K562 (cell line): ENCODE data around the gene KIF27. TPM values are rescaled to one million over a fixed set of nuclear protein-coding genes. Genes with fewer than 3 reads are reported as not detected.
"Not testable (repeated sequence)": the region's sequence is repeated elsewhere in the genome, so short reads cannot be mapped to it uniquely, and the experiment has no call there.

Experiments
- ATAC-seq: fragments of 200-7000 bp; cut with Tn5 transposase; 3 replicates; pipeline ENCODE4 v1.9.1; 2020; ENCODE audit warnings: moderate library complexity
- BruUV-seq: library from RNA; stranded (reverse); fragments of 400-500 nt; replicated peaks from 2 replicates; lab custom pipeline; 2021; lab: Mats Ljungman, UMichigan
- CTCF ChIA-PET: fragments of 300-600 bp; formaldehyde crosslinking; extraction: SDS; loops from one replicate; lab custom pipeline; 2021; ENCODE audit warnings: low intra/inter-chr PET ratio; lab: Yijun Ruan, JAX
- POLR2A ChIA-PET: fragments of 300-600, 350-650 bp; sonication (Branson Sonifier 250); formaldehyde crosslinking; extraction: SDS; loops from one replicate; lab custom pipeline; 2021; ENCODE audit warnings: antibody characterized with exemption, inconsistent platforms; lab: Yijun Ruan, JAX
- DNase-seq, 4 experiments: peaks; one replicate each; pipeline versions ENCODE4 v3.0.0 to v3.0.0-alpha.2; 2011 to 2018; ENCODE audit warnings: low spot score in 3 of 4, mixed read lengths in 3 of 4; ENCODE audit errors: extremely low read depth in 1 of 4
- FAIRE-seq: peaks from 2 replicates; lab custom pipeline; 2011; peaks lifted over from hg19 to GRCh38; lab: Jason Lieb, UNC
- H2AFZ ChIP-seq: 2 replicates; pipeline ENCODE4 v1.6.0; 2011; ENCODE audit warnings: low read depth, low read length, control low read depth, inconsistent platforms
- H3K27ac ChIP-seq: fragments of 200-600 bp; 3 replicates; pipeline ENCODE4 v1.8.0; 2011; ENCODE audit warnings: low read depth, mild to moderate bottlenecking, control low read depth, inconsistent platforms, low read length, moderate library complexity, mixed read lengths; ENCODE audit errors: extremely low read depth
- H3K27me3 ChIP-seq, 2 experiments: fragments of 300-600 bp in 1 of 2; 2 replicates in 1 of 2; 3 replicates in 1 of 2; pipeline versions ENCODE4 v1.6.0 to v1.8.0; 2011; ENCODE audit warnings: inconsistent platforms in 2 of 2, low read length in 2 of 2, mild to moderate bottlenecking in 1 of 2, mixed read lengths in 1 of 2, moderate library complexity in 1 of 2; ENCODE audit not compliant: control insufficient read depth in 2 of 2, insufficient read depth in 2 of 2
- H3K36me3 ChIP-seq: fragments of 300-600 bp; 3 replicates; pipeline ENCODE4 v1.8.0; 2011; ENCODE audit warnings: mild to moderate bottlenecking, low read length, inconsistent platforms; ENCODE audit not compliant: control insufficient read depth, insufficient read depth
- H3K4me1 ChIP-seq, 2 experiments: fragments of 200-600 bp in 1 of 2; replicated peaks in 1 of 2; 2 replicates in 1 of 2; 3 replicates in 1 of 2; pipeline versions ENCODE4 v1.5.1 to v1.8.0; 2011; ENCODE audit warnings: inconsistent platforms in 2 of 2, low read length in 2 of 2, mild to moderate bottlenecking in 1 of 2, mixed read lengths in 1 of 2, moderate library complexity in 1 of 2; ENCODE audit not compliant: control insufficient read depth in 2 of 2, insufficient read depth in 2 of 2
- H3K4me2 ChIP-seq: 2 replicates; pipeline ENCODE4 v1.6.1; 2011; ENCODE audit warnings: low read length, control low read depth, inconsistent platforms, mixed read lengths; ENCODE audit not compliant: insufficient read depth
- H3K4me3 ChIP-seq: fragments of 200-600 bp; sonication (generic), shearing (Covaris generic); 2 replicates; pipeline ENCODE4 v1.5.1; 2016; ENCODE audit warnings: control low read depth, inconsistent platforms
- H3K79me2 ChIP-seq: fragments of 200-600 bp; 3 replicates; pipeline ENCODE4 v1.8.0; 2011; ENCODE audit warnings: low read length, inconsistent platforms; ENCODE audit not compliant: control insufficient read depth, insufficient read depth
- H3K9ac ChIP-seq, 2 experiments: 2 replicates each; pipeline versions ENCODE4 v1.6.0 to v1.6.1; 2011; ENCODE audit warnings: low read depth in 2 of 2, low read length in 2 of 2, control low read depth in 1 of 2, inconsistent platforms in 1 of 2, mild to moderate bottlenecking in 1 of 2, mixed read lengths in 1 of 2; ENCODE audit not compliant: insufficient read depth in 1 of 2
- H3K9me1 ChIP-seq: one replicate; pipeline ENCODE4 v1.6.0; 2011; ENCODE audit warnings: inconsistent platforms, mild to moderate bottlenecking, low read length, moderate library complexity; ENCODE audit not compliant: control insufficient read depth, insufficient read depth
- H3K9me3 ChIP-seq: replicated peaks from 2 replicates; pipeline ENCODE4 v1.5.1; 2011; ENCODE audit warnings: low read depth, low read length, inconsistent platforms; ENCODE audit not compliant: control insufficient read depth, insufficient read depth
- H4K20me1 ChIP-seq: replicated peaks from 2 replicates; pipeline ENCODE4 v1.6.1; 2011; ENCODE audit warnings: low read length, inconsistent platforms, mixed read lengths; ENCODE audit not compliant: control insufficient read depth, insufficient read depth
- ERF ChIP-seq: fragments of 450-650 bp; formaldehyde crosslinking; IDR thresholded peaks from 2 replicates; pipeline ENCODE4 v1.4.0; 2020; ENCODE audit warnings: mild to moderate bottlenecking, mixed read lengths
- HIVEP1 ChIP-seq: fragments of 250-450 bp; sonication (Bioruptor Pico); IDR thresholded peaks from 2 replicates; pipeline ENCODE4 v1.4.0; 2020; ENCODE audit warnings: mild to moderate bottlenecking
- HNRNPLL ChIP-seq: fragments of 200-400 bp; formaldehyde crosslinking; IDR thresholded peaks from 2 replicates; pipeline ENCODE4 v1.6.1; 2017; ENCODE audit warnings: low read length, low read depth, mild to moderate bottlenecking; ENCODE audit not compliant: poor library complexity, severe bottlenecking
- IRF2 ChIP-seq: sonication (generic); formaldehyde crosslinking; IDR thresholded peaks from 2 replicates; pipeline ENCODE4 v1.8.1; 2022; ENCODE audit warnings: mild to moderate bottlenecking, missing genetic modification reagents
- KDM1A ChIP-seq, 2 experiments: fragments of 450-650 bp; IDR thresholded peaks; 2 replicates each; pipeline ENCODE4 v1.6.1; 2016; ENCODE audit warnings: mild to moderate bottlenecking in 2 of 2
- NR2C2 ChIP-seq, 2 experiments: fragments of 200-800 bp in 1 of 2; sonication (Bioruptor generic) in 1 of 2; sonication (generic) in 1 of 2; formaldehyde crosslinking in 1 of 2; IDR thresholded peaks; 2 replicates each; pipeline versions ENCODE4 v1.6.1 to v1.8.0; 2016 to 2022; ENCODE audit warnings: mild to moderate bottlenecking in 1 of 2, missing compliant biosample characterization in 1 of 2, missing genetic modification characterization in 1 of 2, missing genetic modification reagents in 1 of 2
- PRMT5 ChIP-seq: sonication (generic); formaldehyde crosslinking; IDR thresholded peaks from 2 replicates; pipeline ENCODE4 v1.5.0; 2020; ENCODE audit warnings: missing genetic modification reagents
- TOE1 ChIP-seq, 2 experiments: fragments of 450-650 bp in 1 of 2; sonication (generic) in 1 of 2; formaldehyde crosslinking in 1 of 2; IDR thresholded peaks; 2 replicates each; pipeline versions ENCODE4 v1.7.1 to v1.8.0; 2016 to 2022; ENCODE audit warnings: borderline replicate concordance in 2 of 2, mild to moderate bottlenecking in 2 of 2, antibody characterized with exemption in 1 of 2, inconsistent platforms in 1 of 2, low read depth in 1 of 2, missing genetic modification reagents in 1 of 2, moderate library complexity in 1 of 2
- ZNF143 ChIP-seq: sonication (generic); formaldehyde crosslinking; IDR thresholded peaks from 2 replicates; pipeline ENCODE4 v1.9.0; 2022; ENCODE audit warnings: mild to moderate bottlenecking, missing genetic modification reagents
- WGBS: fragments of 100-300 bp; shearing (Covaris generic); methylation state at CpG from one replicate; pipeline ENCODE4 v1.1.6; 2016; ENCODE audit warnings: low coverage, mixed read lengths; ENCODE audit not compliant: insufficient coverage; ENCODE audit errors: missing lambda C conversion rate; 5-methylcytosine and 5-hydroxymethylcytosine counted together
- in situ Hi-C: fragments of 300-500 bp; cut with MboI; formaldehyde crosslinking; loops from 4 replicates; pipeline ENCODE4 v1.15.0; 2018; ENCODE audit warnings: inconsistent platforms, mixed read lengths
- intact Hi-C: fragments of 100-400 bp; cut with micrococcal nuclease; formaldehyde crosslinking; loops from 2 replicates; pipeline ENCODE4 v1.14.2; 2022
- polyA plus RNA-seq, 8 experiments: library from polyadenylated mRNA; depleted of rRNA in 4 of 8; stranded (reverse) in 5 of 8; unstranded in 3 of 8; fragments of >200 nt; fragmentation: Nextera tagmentation in 2 of 8; fragmentation: Illumina TruSeq in 1 of 8; extraction: Ambion mirVana in 2 of 8; extraction: Trizol in 1 of 8; gene quantifications; 2 replicates each; pipeline versions ENCODE4 v1.2.1 to v1.2.3, GENCODE V29; 2011 to 2014; ENCODE audit warnings: inconsistent platforms in 1 of 8, missing spikeins in 1 of 8
- total RNA-seq, 7 experiments: library from RNA; depleted of rRNA in 6 of 7; stranded (reverse); fragments of >200 nt in 6 of 7; fragmentation: Illumina TruSeq in 2 of 7; extraction: Trizol in 2 of 7; gene quantifications; 2 replicates each; pipeline versions ENCODE4 v1.2.1 to v1.2.3, GENCODE V29; 2011 to 2021; ENCODE audit warnings: low replicate concordance in 1 of 7
- TF ChIP-seq, protein P1 (sequence below), 3 experiments: fragments of 200-800 bp in 1 of 3; fragments of 250-450 bp in 1 of 3; fragments of 450-650 bp in 1 of 3; sonication (Bioruptor Pico) in 1 of 3; sonication (Bioruptor generic) in 1 of 3; formaldehyde crosslinking in 1 of 3; IDR thresholded peaks; 2 replicates each; pipeline versions ENCODE4 v1.6.1 to v1.8.0; 2016 to 2022; ENCODE audit warnings: mild to moderate bottlenecking in 2 of 3, missing genetic modification characterization in 2 of 3, missing compliant biosample characterization in 1 of 3, moderate library complexity in 1 of 3
- TF ChIP-seq, protein P2 (sequence below): fragments of 250-450 bp; sonication (Bioruptor Pico); IDR thresholded peaks from 2 replicates; pipeline ENCODE4 v1.9.0; 2021; ENCODE audit warnings: mild to moderate bottlenecking

The KIF27 gene
- total and polyA plus RNA-seq, 9 of the 15 experiments (the other 6 are each of a cell fraction or from before 2014, with no cell fraction given), result 0.32 to 2.4 (median 0.98) TPM

DNA sequence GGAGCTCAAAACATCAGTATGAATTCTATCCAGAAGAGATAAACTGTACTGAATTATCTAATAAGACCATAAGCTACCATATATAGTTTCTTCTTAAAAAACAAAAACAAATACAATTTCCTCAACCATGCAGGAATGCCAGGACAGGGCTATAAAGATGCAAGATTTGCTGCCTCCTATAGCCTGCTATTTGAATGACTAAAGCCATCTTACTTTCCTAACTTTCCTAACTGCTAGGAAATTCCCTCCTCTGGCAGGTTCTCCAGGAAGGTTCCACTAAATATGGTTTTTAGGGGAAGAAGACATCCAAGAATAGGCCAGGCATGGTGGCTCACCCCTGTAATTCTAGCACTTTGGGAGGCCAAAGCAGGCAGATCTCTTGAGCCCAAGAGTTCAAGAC, 15.1 kb downstream of the KIF27 start:
- no peak overlapping the region for H3K4me2 ChIP-seq
- intact Hi-C loops (no loop called here), in situ Hi-C loops (loop anchor here (25.0 kb wide), 2 partner anchors 294 to 569 kb away; partner anchors contain the start of gene IDNK)
- DNase-seq (no peak), ATAC-seq (no peak), FAIRE-seq (no peak)
- CTCF ChIA-PET, result no interaction called here
- H3K36me3 ChIP-seq, result no peaks in the 10 kb centered on the region
- BruUV-seq, result no TSS peak
- no peak overlapping the region for H3K4me3 ChIP-seq
- no peaks in the 10 kb centered on the region for H3K9me3 ChIP-seq
- no peak overlapping the region for H3K9ac ChIP-seq
- no peak overlapping the region for H3K27ac ChIP-seq
- H3K4me1 ChIP-seq, result no peaks in the 10 kb centered on the region
- no peak overlapping the region for H2AFZ ChIP-seq
- no peaks in the 10 kb centered on the region for H3K79me2 ChIP-seq
- no peaks in the 10 kb centered on the region for H4K20me1 ChIP-seq
- POLR2A ChIA-PET, result no interaction called here
- no peaks in the 10 kb centered on the region for H3K9me1 ChIP-seq
- TF ChIP-seq KDM1A (IDR thresholded peaks at IDR 0.05), result no peak
- TF ChIP-seq, protein P1, sequence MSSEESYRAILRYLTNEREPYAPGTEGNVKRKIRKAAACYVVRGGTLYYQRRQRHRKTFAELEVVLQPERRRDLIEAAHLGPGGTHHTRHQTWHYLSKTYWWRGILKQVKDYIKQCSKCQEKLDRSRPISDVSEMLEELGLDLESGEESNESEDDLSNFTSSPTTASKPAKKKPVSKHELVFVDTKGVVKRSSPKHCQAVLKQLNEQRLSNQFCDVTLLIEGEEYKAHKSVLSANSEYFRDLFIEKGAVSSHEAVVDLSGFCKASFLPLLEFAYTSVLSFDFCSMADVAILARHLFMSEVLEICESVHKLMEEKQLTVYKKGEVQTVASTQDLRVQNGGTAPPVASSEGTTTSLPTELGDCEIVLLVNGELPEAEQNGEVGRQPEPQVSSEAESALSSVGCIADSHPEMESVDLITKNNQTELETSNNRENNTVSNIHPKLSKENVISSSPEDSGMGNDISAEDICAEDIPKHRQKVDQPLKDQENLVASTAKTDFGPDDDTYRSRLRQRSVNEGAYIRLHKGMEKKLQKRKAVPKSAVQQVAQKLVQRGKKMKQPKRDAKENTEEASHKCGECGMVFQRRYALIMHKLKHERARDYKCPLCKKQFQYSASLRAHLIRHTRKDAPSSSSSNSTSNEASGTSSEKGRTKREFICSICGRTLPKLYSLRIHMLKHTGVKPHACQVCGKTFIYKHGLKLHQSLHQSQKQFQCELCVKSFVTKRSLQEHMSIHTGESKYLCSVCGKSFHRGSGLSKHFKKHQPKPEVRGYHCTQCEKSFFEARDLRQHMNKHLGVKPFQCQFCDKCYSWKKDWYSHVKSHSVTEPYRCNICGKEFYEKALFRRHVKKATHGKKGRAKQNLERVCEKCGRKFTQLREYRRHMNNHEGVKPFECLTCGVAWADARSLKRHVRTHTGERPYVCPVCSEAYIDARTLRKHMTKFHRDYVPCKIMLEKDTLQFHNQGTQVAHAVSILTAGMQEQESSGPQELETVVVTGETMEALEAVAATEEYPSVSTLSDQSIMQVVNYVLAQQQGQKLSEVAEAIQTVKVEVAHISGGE (CRISPR knock-in tag; IDR thresholded peaks at IDR 0.05), result no peak
- no peak for TF ChIP-seq IRF2 (CRISPR knock-in tag)
- TF ChIP-seq ERF (CRISPR knock-in tag), result no peak
- no peak for TF ChIP-seq TOE1 (IDR thresholded peaks at IDR 0.05; ENCODE audit: borderline replicate concordance)
- no peak for TF ChIP-seq TOE1 (CRISPR knock-in tag; IDR thresholded peaks at IDR 0.05; ENCODE audit: borderline replicate concordance, low read depth)
- TF ChIP-seq, protein P2, sequence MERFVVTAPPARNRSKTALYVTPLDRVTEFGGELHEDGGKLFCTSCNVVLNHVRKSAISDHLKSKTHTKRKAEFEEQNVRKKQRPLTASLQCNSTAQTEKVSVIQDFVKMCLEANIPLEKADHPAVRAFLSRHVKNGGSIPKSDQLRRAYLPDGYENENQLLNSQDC (CRISPR knock-in tag), result no peak
- no peak for TF ChIP-seq HNRNPLL
- TF ChIP-seq NR2C2 (CRISPR knock-in tag; IDR thresholded peaks at IDR 0.05), result no peak
- no peak for TF ChIP-seq NR2C2 (tag; IDR thresholded peaks at IDR 0.05)
- no peak for TF ChIP-seq PRMT5
- TF ChIP-seq ZNF143 (CRISPR knock-in tag), result no peak
- TF ChIP-seq HIVEP1 (CRISPR knock-in tag), result no peak
- H3K27me3 ChIP-seq, result no peaks in the 10 kb centered on the region

DNA sequence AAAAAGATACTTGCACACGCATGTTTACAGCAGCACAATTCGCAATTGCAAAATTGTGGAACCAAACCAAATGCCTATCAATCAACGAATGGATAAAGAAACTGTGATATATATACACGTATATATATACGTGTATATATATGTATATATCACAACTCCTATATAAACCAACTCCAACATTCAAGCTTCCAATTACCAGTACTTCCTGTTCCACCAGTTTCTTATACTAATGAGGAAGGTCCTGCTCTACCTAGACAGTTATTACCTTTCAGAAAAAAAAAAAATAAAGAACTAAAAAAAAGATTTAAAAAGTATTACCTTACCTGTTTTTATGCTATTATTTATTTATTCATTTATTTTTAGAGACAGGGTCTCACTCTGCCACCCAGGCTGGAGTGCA, 20.6 kb downstream of the KIF27 start:
- H3K9ac ChIP-seq, H4K20me1 ChIP-seq, H3K9me1 ChIP-seq, DNase-seq, H3K79me2 ChIP-seq, H3K4me1 ChIP-seq, FAIRE-seq, H3K4me3 ChIP-seq, H3K9me3 ChIP-seq, intact Hi-C loops, CTCF ChIA-PET, BruUV-seq, H2AFZ ChIP-seq, H3K4me2 ChIP-seq, POLR2A ChIA-PET, ATAC-seq, H3K27me3 ChIP-seq, H3K36me3 ChIP-seq, H3K27ac ChIP-seq: not testable (repeated sequence)
- 9% methylated on average over 3 of the region's 5 CpGs for WGBS
- in situ Hi-C loops, result loop anchor here (25.0 kb wide), 2 partner anchors 288 to 563 kb away; partner anchors contain the start of gene IDNK
